Measurements from ENCODE around the gene MORC3.

MORC3 gene

DNA sequence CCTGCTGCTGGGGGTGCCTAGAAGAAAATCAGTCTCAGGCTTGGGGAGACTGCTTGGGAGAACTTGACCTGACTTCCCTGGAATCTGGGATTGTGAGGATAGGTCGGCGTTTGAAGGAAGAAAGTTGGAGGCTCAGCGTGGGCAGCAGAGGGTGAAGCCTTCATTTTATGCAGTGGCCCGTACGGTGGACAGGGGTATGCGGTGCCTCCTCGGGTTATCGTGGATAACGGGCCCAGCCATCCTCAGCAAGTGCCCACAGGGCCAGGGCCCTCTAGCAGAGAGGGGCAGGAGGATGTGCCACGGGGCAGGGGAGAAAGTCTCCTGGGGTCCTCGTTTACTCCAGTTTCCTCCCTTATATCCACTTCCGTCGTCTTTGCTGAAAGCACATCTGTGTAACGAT is 99.2 kb downstream of the MORC3 start:
- DNase-seq (ENCODE audit: insufficient read length, low spot score) (no peak), FAIRE-seq (no peak)
- TF ChIP-seq, protein P1, sequence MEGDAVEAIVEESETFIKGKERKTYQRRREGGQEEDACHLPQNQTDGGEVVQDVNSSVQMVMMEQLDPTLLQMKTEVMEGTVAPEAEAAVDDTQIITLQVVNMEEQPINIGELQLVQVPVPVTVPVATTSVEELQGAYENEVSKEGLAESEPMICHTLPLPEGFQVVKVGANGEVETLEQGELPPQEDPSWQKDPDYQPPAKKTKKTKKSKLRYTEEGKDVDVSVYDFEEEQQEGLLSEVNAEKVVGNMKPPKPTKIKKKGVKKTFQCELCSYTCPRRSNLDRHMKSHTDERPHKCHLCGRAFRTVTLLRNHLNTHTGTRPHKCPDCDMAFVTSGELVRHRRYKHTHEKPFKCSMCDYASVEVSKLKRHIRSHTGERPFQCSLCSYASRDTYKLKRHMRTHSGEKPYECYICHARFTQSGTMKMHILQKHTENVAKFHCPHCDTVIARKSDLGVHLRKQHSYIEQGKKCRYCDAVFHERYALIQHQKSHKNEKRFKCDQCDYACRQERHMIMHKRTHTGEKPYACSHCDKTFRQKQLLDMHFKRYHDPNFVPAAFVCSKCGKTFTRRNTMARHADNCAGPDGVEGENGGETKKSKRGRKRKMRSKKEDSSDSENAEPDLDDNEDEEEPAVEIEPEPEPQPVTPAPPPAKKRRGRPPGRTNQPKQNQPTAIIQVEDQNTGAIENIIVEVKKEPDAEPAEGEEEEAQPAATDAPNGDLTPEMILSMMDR (IDR thresholded peaks at IDR 0.05; ENCODE audit: insufficient read depth, missing control alignments): no peak

DNA sequence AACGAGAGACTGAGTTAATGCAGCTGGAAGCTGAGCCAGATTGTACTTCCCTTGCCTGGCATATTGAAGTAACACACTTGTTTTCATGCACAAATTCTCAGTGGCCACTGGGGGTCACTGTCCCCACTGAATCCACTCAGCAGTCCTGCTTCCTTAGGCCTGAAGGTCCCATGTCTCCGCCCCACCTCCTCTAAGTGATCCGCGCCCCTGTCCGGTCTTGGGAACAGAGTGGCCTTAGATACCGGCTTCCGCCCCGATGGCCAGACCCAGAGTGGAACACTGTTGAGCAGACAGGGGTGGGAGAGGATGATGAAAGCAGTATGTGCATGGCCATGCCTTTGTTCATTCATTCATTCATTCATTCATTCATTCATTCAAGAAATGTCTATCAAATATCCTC is 100.0 kb downstream of the MORC3 start:
- DNase-seq (ENCODE audit: insufficient read length, low spot score) (peak; percentile 81), FAIRE-seq (no peak)

DNA sequence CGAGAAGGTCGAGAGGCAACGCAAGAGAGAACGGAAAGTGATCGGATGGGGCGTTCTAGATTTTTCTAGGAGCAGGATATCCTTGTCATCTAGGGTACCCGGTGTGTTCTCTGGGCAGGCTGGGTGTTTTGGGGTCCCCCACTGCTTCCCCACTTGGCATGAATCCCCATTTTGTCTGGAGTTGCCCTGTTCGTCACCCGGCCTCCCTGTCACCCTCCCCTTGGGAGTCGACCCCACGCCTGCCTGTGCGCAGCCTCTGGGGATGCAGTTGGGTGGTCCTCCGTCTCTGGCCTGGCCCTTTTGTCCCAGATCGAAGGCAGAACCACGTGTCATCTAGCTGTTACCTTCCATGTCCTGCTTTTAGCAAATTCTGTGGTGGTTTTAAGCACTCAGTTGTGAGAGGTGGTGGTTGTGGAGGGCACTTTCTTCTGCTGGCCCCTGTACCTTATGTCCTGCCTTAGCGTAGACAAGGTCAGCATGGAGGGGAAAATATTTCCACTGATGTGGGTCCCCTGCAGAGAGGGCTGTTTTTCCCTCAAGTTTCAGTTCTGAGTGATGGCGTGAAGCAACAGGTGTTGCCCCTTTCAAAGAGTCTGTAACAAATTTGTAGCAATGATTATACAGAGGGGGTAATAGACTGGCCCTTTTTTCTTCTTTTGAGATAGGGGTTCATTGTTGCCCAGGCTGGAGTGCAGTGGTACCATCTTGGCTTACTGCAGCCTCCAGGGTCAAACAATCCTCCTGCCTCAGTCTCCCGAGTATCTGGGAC is 100.8 kb downstream of the MORC3 start:
- TF ChIP-seq, protein P1 (IDR thresholded peaks at IDR 0.05; ENCODE audit: insufficient read depth, missing control alignments): no peak
- FAIRE-seq (no peak), DNase-seq (ENCODE audit: insufficient read length, low spot score) (no peak)

More for the DNA sequence above, 100.0 kb downstream of the MORC3 start:
- TF ChIP-seq, protein P1 (IDR thresholded peaks at IDR 0.05; ENCODE audit: insufficient read depth, missing control alignments): peak; percentile 58

DNA sequence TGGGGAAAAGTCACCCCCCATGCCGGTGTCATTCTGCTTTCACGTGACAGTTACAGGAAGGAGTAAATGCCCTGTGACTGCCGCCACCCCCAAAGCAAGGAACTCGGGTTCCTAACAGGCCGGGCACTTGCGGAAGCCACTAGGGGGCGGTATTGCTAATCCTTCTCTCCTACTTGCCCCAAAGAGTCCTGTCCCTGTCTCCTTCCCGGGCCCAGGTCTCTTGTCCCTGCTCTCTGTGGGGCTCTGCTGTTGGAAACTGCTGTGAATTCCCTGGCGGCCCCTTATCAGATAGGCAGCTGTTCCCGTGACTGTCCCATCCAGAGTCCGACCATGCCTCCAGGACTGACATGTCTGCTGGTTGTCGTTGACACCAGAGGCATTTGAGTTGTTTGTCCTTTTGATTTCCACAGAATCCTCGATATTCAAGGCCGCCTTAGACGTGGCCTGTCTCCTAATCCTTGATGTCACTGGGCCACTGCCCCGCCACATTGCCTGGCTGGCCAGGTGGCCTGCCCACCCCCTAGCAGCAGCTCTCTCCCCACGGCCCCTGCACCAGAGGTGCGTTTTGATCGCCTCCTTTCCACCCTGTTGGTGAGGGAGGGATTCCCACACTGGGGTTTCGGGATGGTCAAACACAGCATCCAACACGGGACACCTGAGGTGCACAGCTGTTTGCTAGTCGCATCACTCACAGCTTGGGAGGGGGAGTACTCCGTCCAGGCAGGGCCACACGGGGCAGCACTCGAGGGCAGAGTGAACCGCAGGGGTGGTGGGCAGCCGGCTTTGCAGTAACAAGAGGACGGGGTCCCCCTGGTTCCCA is 102.5 kb downstream of the MORC3 start:
- TF ChIP-seq, protein P1 (IDR thresholded peaks at IDR 0.05; ENCODE audit: insufficient read depth, missing control alignments): peak; percentile 21
- FAIRE-seq (no peak), DNase-seq (ENCODE audit: insufficient read length, low spot score) (no peak)

DNA sequence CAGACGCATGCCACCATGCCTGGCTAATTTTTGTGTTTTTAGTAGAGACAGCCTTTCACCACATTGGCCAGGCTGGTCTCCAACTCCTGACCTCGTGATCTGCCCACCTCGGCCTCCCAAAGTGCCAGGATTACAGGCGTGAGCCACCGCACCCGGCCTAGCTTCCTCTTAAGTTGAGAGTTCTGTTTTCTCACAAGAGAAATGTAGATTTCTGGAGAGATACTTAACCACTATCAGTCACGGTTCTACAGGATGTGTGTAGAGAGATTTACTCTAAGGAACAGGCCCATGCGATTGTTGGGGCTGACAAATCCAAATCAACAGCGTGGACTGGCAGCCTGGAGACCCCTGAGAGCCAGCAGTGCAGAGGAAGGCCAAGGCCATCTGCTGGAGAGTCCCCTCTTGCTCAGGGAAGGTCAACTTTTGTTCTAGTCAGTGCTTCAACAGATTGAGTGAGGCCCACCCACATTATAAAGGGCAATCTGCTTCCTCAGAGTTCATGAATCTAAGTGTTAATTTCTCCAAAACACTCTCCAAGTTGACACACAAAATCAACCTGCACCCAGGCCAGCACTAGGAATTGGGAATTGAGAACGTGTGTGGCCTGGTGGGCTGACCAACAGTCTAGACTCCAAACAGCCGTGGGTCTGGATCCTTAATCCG is 103.9 kb downstream of the MORC3 start:
- TF ChIP-seq, protein P1 (IDR thresholded peaks at IDR 0.05; ENCODE audit: insufficient read depth, missing control alignments): no peak
- DNase-seq (ENCODE audit: insufficient read length, low spot score): no peak
- no peak for FAIRE-seq

DNA sequence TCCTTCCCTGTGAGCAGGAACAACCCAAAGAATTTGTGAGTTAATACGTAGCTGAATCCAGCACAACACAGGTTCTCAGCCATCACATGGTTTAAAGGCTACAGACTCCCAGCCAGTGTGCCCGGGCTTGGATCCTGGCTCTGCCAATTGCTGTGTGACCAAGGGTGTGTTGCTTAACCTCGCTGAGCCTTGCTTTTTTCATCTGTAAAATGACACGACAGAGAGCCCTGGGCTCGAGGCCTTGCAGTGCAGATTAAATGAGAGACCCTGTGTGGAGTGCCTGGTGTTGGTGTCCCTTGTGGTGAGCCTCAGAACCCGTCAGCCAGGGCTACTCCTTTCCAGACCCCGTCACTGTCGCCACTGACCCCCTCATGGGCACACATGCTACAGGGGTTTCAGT is 104.6 kb downstream of the MORC3 start:
- DNase-seq (ENCODE audit: insufficient read length, low spot score): no peak
- TF ChIP-seq, protein P1 (IDR thresholded peaks at IDR 0.05; ENCODE audit: insufficient read depth, missing control alignments): no peak
- no peak for FAIRE-seq

Measured in D721Med (cell line).